Measurements from ENCODE around the gene ZBTB16.
A peak's percentile ranks its signal among the peaks of the same experiment; 100 is the strongest.

Gene ZBTB16

GRCh38 chr11:114193730-114194679 lies 134.5 kb downstream of the ZBTB16 start:
- no peak for DNase-seq

- peak; percentile 64 for DNase-seq
Observed at GRCh38 chr11:114194702-114195101, 135.2 kb downstream of the ZBTB16 start.

GRCh38 chr11:114195151-114195550 lies 135.6 kb downstream of the ZBTB16 start:
- DNase-seq, result no peak

GRCh38 chr11:114195981-114196731 lies 136.6 kb downstream of the ZBTB16 start:
- DNase-seq, result no peak

GRCh38 chr11:114196997-114197703 lies 137.6 kb downstream of the ZBTB16 start:
- no peak for DNase-seq

- DNase-seq, result peak; percentile 17
Observed at GRCh38 chr11:114197799-114198500, 138.4 kb downstream of the ZBTB16 start.

- DNase-seq, result no peak
Observed at GRCh38 chr11:114199051-114199450, 139.5 kb downstream of the ZBTB16 start.

GRCh38 chr11:114200351-114201133 lies 141.0 kb downstream of the ZBTB16 start:
- no peak for DNase-seq

GRCh38 chr11:114201219-114201618 lies 141.7 kb downstream of the ZBTB16 start:
- no peak for DNase-seq

- no peak for DNase-seq
Observed at GRCh38 chr11:114202011-114202609, 142.6 kb downstream of the ZBTB16 start.

- no peak for DNase-seq
Observed at GRCh38 chr11:114207096-114207495, 147.6 kb downstream of the ZBTB16 start.

- DNase-seq, result no peak
Observed at GRCh38 chr11:114208377-114208776, 148.9 kb downstream of the ZBTB16 start.

- DNase-seq, result no peak
Observed at GRCh38 chr11:114209343-114209742, 149.8 kb downstream of the ZBTB16 start.

- DNase-seq, result no peak
Observed at GRCh38 chr11:114209904-114210303, 150.4 kb downstream of the ZBTB16 start.

GRCh38 chr11:114211444-114212121 lies 152.1 kb downstream of the ZBTB16 start:
- DNase-seq, result no peak

GRCh38 chr11:114213622-114214021 lies 154.1 kb downstream of the ZBTB16 start:
- no peak for DNase-seq

- no peak for DNase-seq
Observed at GRCh38 chr11:114215428-114215827, 155.9 kb downstream of the ZBTB16 start.

- no peak for DNase-seq
Observed at GRCh38 chr11:114215871-114216795, 156.6 kb downstream of the ZBTB16 start.

GRCh38 chr11:114216796-114217180 lies 157.3 kb downstream of the ZBTB16 start:
- DNase-seq, result no peak

GRCh38 chr11:114218508-114218907 lies 159.0 kb downstream of the ZBTB16 start:
- no peak for DNase-seq
